Activated CD4-positive, alpha-beta T cell treated with anti-CD3 and anti-CD28 coated beads, Interleukin-2, Interleukin-4, amounts not matched to agents 100 ng/mL and 50 ng/mL, durations not matched to agents 16 hours and 8 hours (primary cell): ENCODE measurements around the gene RAD51AP2.
"Not testable (repeated sequence)": the region's sequence is repeated elsewhere in the genome, so short reads cannot be mapped to it uniquely, and the experiment has no call there.

Experiments used
- DNase-seq: peaks from one replicate; pipeline ENCODE4 v3.0.0-alpha.2; 2020; ENCODE audit warnings: low spot score

The RAD51AP2 gene

GRCh38 chr2:17518212-17519154 is at the start of gene RAD51AP2:
RAD51AP2 (minus strand) TSS chr2:17518440; CDS start chr2:17518415, 25 bp downstream.
- peak; percentile 19 for DNase-seq

DNA sequence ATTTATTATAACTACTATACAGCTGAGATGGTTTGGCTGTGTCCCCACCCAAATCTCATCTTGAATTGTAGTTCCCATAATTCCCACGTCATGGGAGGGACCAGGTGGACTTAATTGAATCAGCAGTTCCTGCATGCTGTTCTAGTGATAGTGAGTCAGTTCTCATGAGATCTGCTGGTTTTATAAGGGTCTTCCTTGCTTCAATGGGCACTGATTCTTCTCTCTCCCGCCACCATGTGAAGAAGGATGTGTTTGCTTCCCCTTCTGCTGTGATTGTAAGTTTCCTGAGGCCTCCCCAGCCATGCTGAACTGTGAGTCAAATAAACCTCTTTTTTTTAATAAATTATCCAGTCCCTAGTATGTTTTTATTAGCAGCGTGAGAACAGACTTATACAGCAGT is 47.5 kb upstream of the RAD51AP2 start:
- DNase-seq = not testable (repeated sequence)

DNA sequence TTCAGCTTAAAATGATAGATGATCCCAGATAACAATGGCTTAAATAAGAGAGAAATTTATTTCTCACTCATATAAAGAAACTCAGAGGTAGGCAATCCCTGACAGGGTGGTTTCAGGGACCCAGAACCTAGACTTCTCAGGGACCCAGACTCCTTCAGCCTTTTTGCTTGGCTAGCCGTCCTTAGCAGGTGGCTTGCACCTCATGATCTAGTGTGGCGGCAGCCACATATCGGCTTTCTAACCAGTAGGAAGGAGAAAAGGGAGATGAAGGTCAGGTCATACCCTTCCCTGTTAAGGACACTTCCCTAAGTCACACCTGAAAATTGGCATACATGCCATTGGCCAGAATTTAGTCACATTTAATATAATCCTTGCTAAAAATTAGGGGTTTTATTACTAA is 40.6 kb upstream of the RAD51AP2 start:
- no peak for DNase-seq

DNA sequence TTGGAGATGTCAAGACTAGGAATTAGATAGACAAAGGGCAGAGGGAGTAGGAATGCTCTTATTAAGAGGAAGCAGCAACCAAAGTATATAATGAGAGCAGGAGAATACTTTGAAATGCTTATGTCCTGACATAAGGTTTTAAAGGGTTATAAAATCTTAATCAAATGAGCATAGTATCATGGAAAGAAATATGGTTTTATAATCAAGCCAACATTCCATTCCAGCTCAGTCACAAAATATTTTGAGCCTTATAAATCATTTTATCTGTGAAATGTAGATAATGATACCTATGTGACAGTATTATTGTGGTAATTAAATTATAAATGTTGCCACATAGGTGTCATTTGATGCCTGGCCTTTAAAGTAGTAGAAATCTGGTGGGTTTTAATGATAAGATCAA is 39.8 kb upstream of the RAD51AP2 start:
- DNase-seq = no peak

DNA sequence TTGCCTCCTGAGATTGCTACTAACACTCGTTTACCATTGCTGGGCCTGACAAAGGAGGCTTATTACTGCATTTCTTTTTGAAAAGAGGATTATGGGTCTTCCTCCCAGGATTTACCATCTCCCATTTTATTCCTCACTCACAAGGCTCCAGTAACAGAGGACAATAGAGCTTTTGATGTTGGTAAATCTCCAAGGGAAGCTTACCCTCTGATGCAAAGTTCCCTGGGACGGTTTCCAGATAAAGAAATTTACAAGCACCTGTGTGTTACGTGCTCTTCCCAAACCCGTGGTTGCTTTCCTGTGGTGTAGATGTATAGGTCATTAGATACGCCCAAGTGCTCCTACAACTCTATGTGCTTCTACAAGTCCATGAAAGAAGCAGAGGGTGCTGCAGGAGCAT is 39.4 kb upstream of the RAD51AP2 start:
- no peak for DNase-seq

GRCh38 chr2:17555150-17555549 is 36.9 kb upstream of the RAD51AP2 start:
- no peak for DNase-seq

GRCh38 chr2:17550907-17551306 is 32.7 kb upstream of the RAD51AP2 start:
- no peak for DNase-seq

DNA sequence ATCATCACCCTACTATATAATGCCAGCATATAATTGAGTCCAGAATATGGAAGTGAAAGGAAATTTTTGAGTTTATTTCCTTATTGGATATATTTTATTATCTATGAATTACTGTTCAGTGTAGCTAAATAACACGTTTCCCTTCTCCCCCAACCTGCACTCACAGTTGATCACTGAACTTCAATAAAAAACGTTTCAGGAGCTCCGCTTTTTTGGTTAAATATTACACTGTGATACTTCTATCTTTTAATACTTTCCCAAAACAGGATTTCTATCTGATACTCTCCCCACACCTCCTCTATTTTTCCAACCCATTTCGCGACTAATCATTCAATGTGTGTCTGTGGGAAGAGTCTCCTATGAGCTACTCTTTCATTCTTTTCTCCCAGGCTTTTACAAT is 29.5 kb upstream of the RAD51AP2 start:
- DNase-seq = no peak

DNA sequence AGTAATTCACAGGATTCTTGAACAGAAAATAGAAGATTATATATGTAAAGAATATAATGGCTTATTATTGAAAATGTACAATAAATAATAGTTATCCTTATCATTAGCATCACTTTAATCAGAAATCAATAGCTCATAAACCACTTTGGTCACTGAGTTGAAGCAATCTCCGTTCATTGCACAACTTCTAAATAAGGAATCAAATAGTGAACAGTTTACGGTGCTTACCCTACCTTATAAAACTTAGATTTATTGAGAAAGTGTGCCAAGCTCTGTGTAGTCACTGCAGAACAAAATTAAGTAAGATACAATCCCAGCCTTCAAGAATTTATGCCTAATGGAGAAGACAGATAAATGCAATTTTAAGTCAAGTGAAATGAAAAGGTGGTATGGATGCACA is 29.0 kb upstream of the RAD51AP2 start:
- no peak for DNase-seq

- no peak for DNase-seq
Measured at GRCh38 chr2:17545680-17546613, 27.7 kb upstream of the RAD51AP2 start.

- no peak for DNase-seq
Measured at GRCh38 chr2:17544256-17544655, 26.0 kb upstream of the RAD51AP2 start.

- no peak for DNase-seq
Measured at GRCh38 chr2:17543848-17544247, 25.6 kb upstream of the RAD51AP2 start.

- no peak for DNase-seq
Measured at GRCh38 chr2:17543131-17543660, 25.0 kb upstream of the RAD51AP2 start.

DNA sequence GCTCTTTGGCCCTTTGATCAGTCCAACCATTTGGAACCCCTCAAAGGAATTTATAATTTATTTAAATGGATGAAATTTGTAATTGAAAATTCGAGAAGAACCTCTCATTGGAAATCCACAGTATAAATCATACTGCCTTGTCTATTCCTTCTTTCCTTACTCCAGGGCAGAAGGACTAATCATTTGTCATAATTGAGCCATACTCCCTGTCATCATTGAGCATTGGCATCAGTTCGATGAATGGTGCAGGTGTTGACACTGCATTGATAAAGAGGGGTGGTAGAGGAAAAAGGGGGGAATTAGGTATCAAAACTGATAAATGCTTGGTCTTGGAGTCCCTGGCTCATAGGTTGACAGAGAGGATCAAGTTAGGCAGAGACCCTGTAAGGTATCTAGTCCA is 24.2 kb upstream of the RAD51AP2 start:
- DNase-seq = no peak

- DNase-seq = no peak
Measured at GRCh38 chr2:17541531-17541950, 23.3 kb upstream of the RAD51AP2 start.

DNA sequence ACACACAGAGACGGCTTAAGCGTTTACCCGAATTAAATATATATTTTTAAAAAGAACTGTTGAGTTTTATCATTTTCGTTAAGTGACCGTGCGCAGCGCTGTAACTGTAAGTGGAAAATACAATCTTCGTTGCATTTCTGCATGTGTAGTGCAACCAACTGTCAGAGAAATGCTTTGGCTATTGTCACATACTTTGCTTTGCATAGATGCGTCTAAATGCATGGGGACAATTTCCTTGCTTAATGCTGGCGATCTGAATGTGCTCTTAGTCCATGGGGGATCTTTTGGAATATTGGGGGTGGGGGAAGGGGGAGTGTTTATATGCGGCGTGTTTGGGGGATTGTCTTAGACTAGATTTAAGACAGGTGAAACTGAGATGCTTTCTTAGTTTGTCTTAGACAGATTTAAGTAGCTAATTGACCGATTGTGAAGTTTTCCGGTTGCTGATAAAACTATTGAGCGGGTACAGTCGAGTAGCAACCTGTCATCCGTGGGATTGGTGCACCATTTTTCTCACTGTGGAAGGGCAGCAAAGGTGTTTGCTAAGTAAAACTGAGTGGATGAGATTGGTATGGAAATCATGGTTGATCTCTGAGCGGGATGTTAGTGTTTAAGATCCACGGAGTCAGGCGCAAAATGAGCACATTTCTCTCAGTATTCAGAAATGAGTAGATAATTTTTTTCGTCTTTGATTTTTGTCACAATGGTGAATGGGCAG is 22.7 kb upstream of the RAD51AP2 start:
- DNase-seq = no peak

GRCh38 chr2:17540093-17540812 is 22.0 kb upstream of the RAD51AP2 start, which contains the start of gene VSNL1:
VSNL1 (plus strand) TSS chr2:17540696; CDS start chr2:17592075, 51,379 bp downstream.
- no peak for DNase-seq

GRCh38 chr2:17539611-17540092 is 21.4 kb upstream of the RAD51AP2 start:
- no peak for DNase-seq

DNA sequence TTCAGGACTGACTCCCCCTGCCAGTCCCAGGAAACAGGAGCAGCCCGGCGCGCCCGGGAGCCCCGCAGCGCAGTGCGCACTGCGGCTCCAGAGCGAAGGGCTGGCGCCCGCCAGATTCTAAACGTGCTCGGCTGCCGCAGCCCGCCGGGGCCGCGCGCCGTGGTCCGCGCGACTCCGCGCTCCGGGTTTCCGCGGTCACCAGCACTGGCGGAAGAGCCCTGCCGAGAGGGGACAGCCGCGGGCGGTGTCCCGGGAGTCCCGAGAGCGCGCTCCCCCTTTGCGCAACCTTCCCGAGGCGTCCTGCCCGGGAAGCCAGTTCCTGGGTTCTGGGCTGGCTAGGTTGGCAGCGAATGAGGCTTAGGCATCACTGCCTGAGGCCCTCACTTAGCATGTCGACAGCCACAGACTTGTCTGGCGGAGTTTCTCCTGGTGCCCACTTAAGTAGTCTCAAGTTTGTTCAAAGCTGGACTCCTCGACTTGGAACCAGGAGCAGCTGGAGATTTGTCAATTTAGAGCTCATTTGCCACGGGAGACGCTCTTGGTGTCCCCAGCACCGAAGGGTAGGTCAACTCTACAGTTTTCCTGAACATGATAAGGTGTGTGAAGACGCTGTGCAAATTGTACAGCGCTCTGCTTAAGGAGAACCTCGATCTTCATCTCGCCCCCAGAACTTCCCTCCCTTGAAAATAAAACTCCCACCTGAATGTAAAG is 20.8 kb upstream of the RAD51AP2 start:
- no peak for DNase-seq
